Suprapubic skin (tissue), 3 donors: ENCODE results near the gene EFCAB6.

ENCODE experiments used
- CTCF ChIP-seq, 2 donors: fragments of 200-600 bp in 1 of 2; fragments of 450-650 bp in 1 of 2; sonication (generic) in 1 of 2; IDR thresholded peaks; one replicate each; pipeline ENCODE4 v1.5.1; 2016 to 2019; ENCODE audit warnings: antibody characterized with exemption in 2 of 2, mild to moderate bottlenecking in 1 of 2, moderate library complexity in 1 of 2
- POLR2AphosphoS5 ChIP-seq, 3 donors: sonication (generic); formaldehyde crosslinking; IDR thresholded peaks; one replicate each; pipeline ENCODE4 v1.6.1; 2017; ENCODE audit warnings: antibody characterized with exemption in 3 of 3

- TF ChIP-seq CTCF (IDR thresholded peaks at IDR 0.05) (no peak), POLR2AphosphoS5 (IDR thresholded peaks at IDR 0.05) (no peak)
These were observed 141.6 kb downstream of the EFCAB6 start for GRCh38 chr22:43670513-43670912.
